ENCODE data around the gene ZBTB46. TPM values are rescaled to one million over a fixed set of nuclear protein-coding genes. Genes with fewer than 3 reads are reported as not detected.

The ZBTB46 gene
- total RNA-seq, 6 experiments from 2014 or later: 1.2 to 4.2 (median 2.4) TPM

GRCh38 chr20:63769891-63770474 is 61.1 kb downstream of the ZBTB46 start:
- Histone ChIP-seq H3K27me3 (no peaks in the 10 kb centered on the region), H3K4me3 (no peak overlapping the region), H3K27ac (no peak overlapping the region), H3K9me3 (no peaks in the 10 kb centered on the region), H3K36me3 (no peaks in the 10 kb centered on the region), H3K4me1 (no peaks in the 10 kb centered on the region)
- intact Hi-C loops (cut with DNase I): no loop called here
- DNase-seq: no peak
- TF ChIP-seq POLR2A (IDR thresholded peaks at IDR 0.05): no peak
- ATAC-seq: no peak
- WGBS (ENCODE audit: insufficient coverage, low coverage, low lambda C conversion rate, missing lambda C conversion rate): 91% methylated on average over 19 of the region's 31 CpGs

- DNase-seq (no peak), ATAC-seq (no peak)
- Histone ChIP-seq H3K36me3 (no peaks in the 10 kb centered on the region), H3K4me3 (no peak overlapping the region), H3K9me3 (no peaks in the 10 kb centered on the region), H3K27ac (no peak overlapping the region), H3K4me1 (no peaks in the 10 kb centered on the region), H3K27me3 (no peaks in the 10 kb centered on the region)
- no peak for TF ChIP-seq CTCF (IDR thresholded peaks at IDR 0.05)
- TF ChIP-seq POLR2A (IDR thresholded peaks at IDR 0.05): no peak
- intact Hi-C loops (cut with DNase I): no loop called here
- WGBS (ENCODE audit: insufficient coverage, low coverage, low lambda C conversion rate, missing lambda C conversion rate): 91% methylated on average over 6 of the region's 26 CpGs
These were observed 62.2 kb downstream of the ZBTB46 start for GRCh38 chr20:63768591-63769515.

- Histone ChIP-seq H3K4me3 (no peak overlapping the region), H3K27ac (no peak overlapping the region), H3K4me1 (no peaks in the 10 kb centered on the region), H3K36me3 (no peaks in the 10 kb centered on the region), H3K9me3 (no peaks in the 10 kb centered on the region), H3K27me3 (no peaks in the 10 kb centered on the region)
- ATAC-seq (no peak), DNase-seq (no peak)
- TF ChIP-seq POLR2A (IDR thresholded peaks at IDR 0.05) (no peak), CTCF (IDR thresholded peaks at IDR 0.05) (no peak)
- intact Hi-C loops (cut with DNase I): no loop called here
- 75% methylated on average over 3 of the region's 7 CpGs for WGBS (ENCODE audit: insufficient coverage, low coverage, low lambda C conversion rate, missing lambda C conversion rate)
These were observed 63.2 kb downstream of the ZBTB46 start for GRCh38 chr20:63767886-63768285.

GRCh38 chr20:63767456-63767855 is 63.6 kb downstream of the ZBTB46 start:
- DNase-seq (no peak), ATAC-seq (no peak)
- H3K36me3 ChIP-seq: no peaks in the 10 kb centered on the region
- H3K4me3 ChIP-seq: no peak overlapping the region
- WGBS (ENCODE audit: insufficient coverage, low coverage, low lambda C conversion rate, missing lambda C conversion rate): 0% methylated on average over 2 of the region's 18 CpGs
- no peaks in the 10 kb centered on the region for H3K4me1 ChIP-seq
- no peak for TF ChIP-seq CTCF (IDR thresholded peaks at IDR 0.05)
- TF ChIP-seq POLR2A (IDR thresholded peaks at IDR 0.05): no peak
- H3K9me3 ChIP-seq: no peaks in the 10 kb centered on the region
- no peaks in the 10 kb centered on the region for H3K27me3 ChIP-seq
- intact Hi-C loops (cut with DNase I): no loop called here
- no peak overlapping the region for H3K27ac ChIP-seq
